GM23338 (cell line): ENCODE data around the gene ZNF611. TPM values are rescaled to one million over a fixed set of nuclear protein-coding genes. Genes with fewer than 3 reads are reported as not detected.
A peak's percentile ranks its signal among the peaks of the same experiment; 100 is the strongest.
"Not testable (repeated sequence)": the region's sequence is repeated elsewhere in the genome, so short reads cannot be mapped to it uniquely, and the experiment has no call there.

Experiments
- ATAC-seq: fragments of 200-7000 bp; cut with Tn5 transposase; 3 replicates; pipeline ENCODE4 v1.9.1; 2020
- DNase-seq: peaks from one replicate; pipeline ENCODE4 v3.0.0-alpha.2; 2015; ENCODE audit warnings: low spot score
- H2AFZ ChIP-seq: fragments of 200-600 bp; sonication (generic); 2 replicates; pipeline ENCODE4 v1.8.0; 2016; ENCODE audit warnings: antibody characterized with exemption, mild to moderate bottlenecking, moderate library complexity
- H3F3A ChIP-seq: fragments of 200-600 bp; sonication (generic); replicated peaks from 2 replicates; pipeline ENCODE4 v1.8.0; 2017; ENCODE audit warnings: antibody characterized with exemption, mixed run types, low read depth
- H3K27ac ChIP-seq: fragments of 200-600 bp; sonication (generic); 2 replicates; pipeline ENCODE4 v1.6.1; 2016; ENCODE audit warnings: low read depth
- H3K27me3 ChIP-seq: fragments of 200-600 bp; sonication (generic); 2 replicates; pipeline ENCODE4 v1.8.0; 2016; ENCODE audit warnings: mild to moderate bottlenecking, mixed run types, moderate library complexity; ENCODE audit not compliant: insufficient read depth
- H3K36me3 ChIP-seq: fragments of 200-600 bp; sonication (generic); 2 replicates; pipeline ENCODE4 v1.8.0; 2016; ENCODE audit warnings: mild to moderate bottlenecking; ENCODE audit not compliant: insufficient read depth
- H3K4me1 ChIP-seq: fragments of 200-600 bp; sonication (generic); 2 replicates; pipeline ENCODE4 v1.8.0; 2016; ENCODE audit warnings: mild to moderate bottlenecking, moderate library complexity; ENCODE audit not compliant: insufficient read depth
- H3K4me2 ChIP-seq: fragments of 200-600 bp; sonication (generic); 2 replicates; pipeline ENCODE4 v1.7.1; 2017; ENCODE audit warnings: mixed run types
- H3K4me3 ChIP-seq: fragments of 200-600 bp; sonication (generic); 2 replicates; pipeline ENCODE4 v1.6.1; 2016; ENCODE audit warnings: mixed run types
- H3K79me2 ChIP-seq: fragments of 200-600 bp; sonication (generic); replicated peaks from 2 replicates; pipeline ENCODE4 v1.8.0; 2017; ENCODE audit warnings: mild to moderate bottlenecking; ENCODE audit not compliant: insufficient read depth
- H3K9me2 ChIP-seq: fragments of 200-600 bp; sonication (generic); 2 replicates; pipeline ENCODE4 v1.8.0; 2017; ENCODE audit not compliant: insufficient read depth
- H4K20me1 ChIP-seq: fragments of 200-600 bp; sonication (generic); replicated peaks from 2 replicates; pipeline ENCODE4 v1.8.0; 2017; ENCODE audit warnings: mild to moderate bottlenecking; ENCODE audit not compliant: insufficient read depth
- H3K27ac Mint-ChIP-seq: 2 replicates; pipeline ENCODE4 v1.8.0; 2020; ENCODE audit warnings: inconsistent platforms, mild to moderate bottlenecking, moderate library complexity, mixed read lengths
- H3K27me3 Mint-ChIP-seq: 3 replicates; pipeline ENCODE4 v1.8.0; 2022; ENCODE audit warnings: low read depth, mild to moderate bottlenecking, moderate library complexity, mixed read lengths, inconsistent platforms; ENCODE audit not compliant: insufficient read depth, poor library complexity
- H3K36me3 Mint-ChIP-seq: 3 replicates; pipeline ENCODE4 v1.8.0; 2021; ENCODE audit warnings: low read depth, mild to moderate bottlenecking, inconsistent platforms, moderate library complexity, mixed read lengths
- H3K4me1 Mint-ChIP-seq: 3 replicates; pipeline ENCODE4 v1.8.0; 2020; ENCODE audit warnings: mild to moderate bottlenecking, inconsistent platforms, mixed read lengths
- H3K4me3 Mint-ChIP-seq: 3 replicates; pipeline ENCODE4 v1.8.0; 2021; ENCODE audit warnings: moderate library complexity, mild to moderate bottlenecking, inconsistent platforms, mixed read lengths
- H3K9me3 Mint-ChIP-seq: 3 replicates; pipeline ENCODE4 v1.8.0; 2020; ENCODE audit warnings: moderate library complexity, mild to moderate bottlenecking, inconsistent platforms, mixed read lengths
- CREB1 ChIP-seq: fragments of 250-450 bp; sonication (Bioruptor Pico); IDR thresholded peaks from 2 replicates; pipeline ENCODE4 v1.5.0; 2020; ENCODE audit warnings: low read depth, mild to moderate bottlenecking, moderate library complexity
- POLR2AphosphoS5 ChIP-seq: IDR thresholded peaks from 2 replicates; pipeline ENCODE4 v1.6.1; 2016; ENCODE audit warnings: antibody characterized with exemption, low read depth
- ZNF114 ChIP-seq: fragments of 250-450 bp; sonication (Bioruptor Pico); IDR thresholded peaks from 2 replicates; pipeline ENCODE4 v1.5.0; 2020; ENCODE audit warnings: mild to moderate bottlenecking, moderate library complexity
- polyA plus RNA-seq: library from polyadenylated mRNA; unstranded; fragments of >200 nt; fragmentation: Nextera tagmentation; extraction: Ambion mirVana; gene quantifications from 2 replicates; pipeline ENCODE4 v1.2.1, GENCODE V29; 2016
- total RNA-seq: library from RNA; depleted of rRNA; stranded (reverse); fragments of >200 nt; shearing (Covaris generic); gene quantifications from 2 replicates; pipeline ENCODE4 v1.2.3, GENCODE V29; 2014
- TF ChIP-seq, protein P1 (sequence below), 2 experiments: fragments of 200-600 bp in 1 of 2; sonication (generic) in 1 of 2; conservative IDR thresholded peaks; 2 replicates each; pipeline versions ENCODE4 v1.5.1 to v1.6.1; 2016 to 2017; ENCODE audit warnings: antibody characterized with exemption in 2 of 2, low read depth in 2 of 2, mild to moderate bottlenecking in 2 of 2, moderate library complexity in 1 of 2
- TF ChIP-seq, protein P2 (sequence below): fragments of 250-450 bp; sonication (Bioruptor Pico); IDR thresholded peaks from 2 replicates; pipeline ENCODE4 v1.5.0; 2020; ENCODE audit warnings: mild to moderate bottlenecking, moderate library complexity

Gene ZNF611
- total and polyA plus RNA-seq, 2 experiments from 2014 or later = 5.3 to 16.4 TPM

DNA sequence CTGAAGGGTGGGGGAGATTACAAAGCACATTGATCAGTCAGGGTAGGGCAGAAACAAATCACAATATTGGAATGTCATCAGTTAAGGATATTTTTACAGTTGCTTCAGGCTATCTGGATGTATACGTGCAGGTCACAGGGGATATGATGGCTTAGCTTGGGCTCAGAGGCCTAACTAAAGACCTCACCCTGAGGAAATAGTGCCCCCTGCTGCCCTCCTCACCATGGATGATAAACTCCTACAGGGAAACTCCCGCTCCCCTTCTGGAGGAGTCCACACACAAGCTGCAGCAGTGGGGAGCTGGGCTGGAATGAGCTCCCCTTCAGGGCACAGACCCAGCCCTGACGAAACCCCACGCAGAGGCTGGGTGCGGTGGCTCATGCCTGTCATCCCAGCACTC is 35.3 kb downstream of the ZNF611 start:
- not testable (repeated sequence) for H3F3A ChIP-seq, H3K27me3 ChIP-seq, H3K27ac Mint-ChIP-seq, H3K4me2 ChIP-seq, H3K9me2 ChIP-seq, H3K27ac ChIP-seq, H4K20me1 ChIP-seq, H3K4me3 Mint-ChIP-seq, H3K27me3 Mint-ChIP-seq, H3K9me3 Mint-ChIP-seq, H2AFZ ChIP-seq, H3K4me1 ChIP-seq, H3K4me1 Mint-ChIP-seq, H3K36me3 ChIP-seq, H3K4me3 ChIP-seq, H3K79me2 ChIP-seq
- H3K36me3 Mint-ChIP-seq = peaks cover 13% of the 10 kb centered on the region
- ATAC-seq (peak; percentile 87), DNase-seq (peak; percentile 55)
- TF ChIP-seq, protein P1, sequence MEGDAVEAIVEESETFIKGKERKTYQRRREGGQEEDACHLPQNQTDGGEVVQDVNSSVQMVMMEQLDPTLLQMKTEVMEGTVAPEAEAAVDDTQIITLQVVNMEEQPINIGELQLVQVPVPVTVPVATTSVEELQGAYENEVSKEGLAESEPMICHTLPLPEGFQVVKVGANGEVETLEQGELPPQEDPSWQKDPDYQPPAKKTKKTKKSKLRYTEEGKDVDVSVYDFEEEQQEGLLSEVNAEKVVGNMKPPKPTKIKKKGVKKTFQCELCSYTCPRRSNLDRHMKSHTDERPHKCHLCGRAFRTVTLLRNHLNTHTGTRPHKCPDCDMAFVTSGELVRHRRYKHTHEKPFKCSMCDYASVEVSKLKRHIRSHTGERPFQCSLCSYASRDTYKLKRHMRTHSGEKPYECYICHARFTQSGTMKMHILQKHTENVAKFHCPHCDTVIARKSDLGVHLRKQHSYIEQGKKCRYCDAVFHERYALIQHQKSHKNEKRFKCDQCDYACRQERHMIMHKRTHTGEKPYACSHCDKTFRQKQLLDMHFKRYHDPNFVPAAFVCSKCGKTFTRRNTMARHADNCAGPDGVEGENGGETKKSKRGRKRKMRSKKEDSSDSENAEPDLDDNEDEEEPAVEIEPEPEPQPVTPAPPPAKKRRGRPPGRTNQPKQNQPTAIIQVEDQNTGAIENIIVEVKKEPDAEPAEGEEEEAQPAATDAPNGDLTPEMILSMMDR (conservative IDR thresholded peaks at IDR 0.05; ENCODE audit: low read depth in 2 of 2) = peak; percentile 36 to 55; a peak in 3 of 4 replicates

DNA sequence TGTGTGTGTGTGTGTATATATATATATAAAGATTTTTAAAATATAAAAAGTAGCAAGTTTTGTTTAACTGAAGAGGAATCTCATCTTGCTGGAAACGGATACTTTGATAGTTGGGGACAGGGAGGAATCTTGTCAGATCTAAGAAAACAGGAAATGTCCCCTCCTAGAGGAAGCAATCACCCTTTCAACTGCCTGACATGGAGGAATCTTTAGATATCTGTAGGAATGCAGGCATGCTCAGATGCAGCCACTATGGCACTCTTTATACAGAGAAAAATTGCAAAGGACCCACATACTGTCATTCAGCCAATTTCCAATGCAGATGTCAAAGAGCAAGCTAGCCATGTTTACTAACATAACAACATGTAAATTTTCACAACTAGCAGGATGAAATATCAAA is 38.8 kb downstream of the ZNF611 start:
- Mint-ChIP-seq H3K27me3 (peaks cover 14% of the 10 kb centered on the region), H3K27ac (no peak overlapping the region)

DNA sequence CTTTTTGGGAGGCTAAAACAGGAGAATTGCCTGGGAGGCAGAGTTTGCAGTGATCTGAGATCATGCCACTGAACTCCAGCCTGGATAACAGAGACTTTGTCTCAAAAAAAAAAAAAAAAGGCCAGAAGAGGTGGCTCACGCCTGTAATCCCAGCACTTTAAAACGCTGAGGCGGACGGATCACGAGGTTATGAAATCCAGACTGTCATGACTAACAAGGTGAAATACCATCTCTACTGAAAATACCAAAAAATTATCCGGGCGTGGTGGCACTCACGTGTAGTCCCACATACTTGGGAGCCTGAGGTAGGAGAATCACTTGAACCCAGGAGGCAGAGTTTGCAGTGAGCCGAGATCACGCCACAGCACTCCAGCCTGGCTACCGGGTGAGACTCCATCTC is 39.9 kb downstream of the ZNF611 start:
- Mint-ChIP-seq H3K27me3 (peaks cover 18% of the 10 kb centered on the region), H3K4me3 (no peak overlapping the region), H3K4me1 (peaks cover 13% of the 10 kb centered on the region), H3K9me3 (peaks cover 4% of the 10 kb centered on the region; the same call in 2 of the 3 replicates), H3K36me3 (no peaks in the 10 kb centered on the region), H3K27ac (no peak overlapping the region)
- no peaks in the 10 kb centered on the region for H3K9me2 ChIP-seq
- ATAC-seq = no peak
- peaks cover 20% of the 10 kb centered on the region for H3K27me3 ChIP-seq
- no peak overlapping the region for H3K4me2 ChIP-seq
- H3K36me3 ChIP-seq = no peaks in the 10 kb centered on the region
- H3K4me3 ChIP-seq = no peak overlapping the region
- no peak overlapping the region for H2AFZ ChIP-seq
- H3K27ac ChIP-seq = no peak overlapping the region
- H3K79me2 ChIP-seq = no peaks in the 10 kb centered on the region
- no peak for DNase-seq
- peaks cover 5% of the 10 kb centered on the region; the same call in 1 of the 2 replicates for H3K4me1 ChIP-seq
- no peaks in the 10 kb centered on the region for H4K20me1 ChIP-seq
- 0 out of 2 replicates have a peak, but pooled peaks cover 5% of the 10 kb centered on the region for H3F3A ChIP-seq
- TF ChIP-seq POLR2AphosphoS5 = no peak
- TF ChIP-seq, protein P2, sequence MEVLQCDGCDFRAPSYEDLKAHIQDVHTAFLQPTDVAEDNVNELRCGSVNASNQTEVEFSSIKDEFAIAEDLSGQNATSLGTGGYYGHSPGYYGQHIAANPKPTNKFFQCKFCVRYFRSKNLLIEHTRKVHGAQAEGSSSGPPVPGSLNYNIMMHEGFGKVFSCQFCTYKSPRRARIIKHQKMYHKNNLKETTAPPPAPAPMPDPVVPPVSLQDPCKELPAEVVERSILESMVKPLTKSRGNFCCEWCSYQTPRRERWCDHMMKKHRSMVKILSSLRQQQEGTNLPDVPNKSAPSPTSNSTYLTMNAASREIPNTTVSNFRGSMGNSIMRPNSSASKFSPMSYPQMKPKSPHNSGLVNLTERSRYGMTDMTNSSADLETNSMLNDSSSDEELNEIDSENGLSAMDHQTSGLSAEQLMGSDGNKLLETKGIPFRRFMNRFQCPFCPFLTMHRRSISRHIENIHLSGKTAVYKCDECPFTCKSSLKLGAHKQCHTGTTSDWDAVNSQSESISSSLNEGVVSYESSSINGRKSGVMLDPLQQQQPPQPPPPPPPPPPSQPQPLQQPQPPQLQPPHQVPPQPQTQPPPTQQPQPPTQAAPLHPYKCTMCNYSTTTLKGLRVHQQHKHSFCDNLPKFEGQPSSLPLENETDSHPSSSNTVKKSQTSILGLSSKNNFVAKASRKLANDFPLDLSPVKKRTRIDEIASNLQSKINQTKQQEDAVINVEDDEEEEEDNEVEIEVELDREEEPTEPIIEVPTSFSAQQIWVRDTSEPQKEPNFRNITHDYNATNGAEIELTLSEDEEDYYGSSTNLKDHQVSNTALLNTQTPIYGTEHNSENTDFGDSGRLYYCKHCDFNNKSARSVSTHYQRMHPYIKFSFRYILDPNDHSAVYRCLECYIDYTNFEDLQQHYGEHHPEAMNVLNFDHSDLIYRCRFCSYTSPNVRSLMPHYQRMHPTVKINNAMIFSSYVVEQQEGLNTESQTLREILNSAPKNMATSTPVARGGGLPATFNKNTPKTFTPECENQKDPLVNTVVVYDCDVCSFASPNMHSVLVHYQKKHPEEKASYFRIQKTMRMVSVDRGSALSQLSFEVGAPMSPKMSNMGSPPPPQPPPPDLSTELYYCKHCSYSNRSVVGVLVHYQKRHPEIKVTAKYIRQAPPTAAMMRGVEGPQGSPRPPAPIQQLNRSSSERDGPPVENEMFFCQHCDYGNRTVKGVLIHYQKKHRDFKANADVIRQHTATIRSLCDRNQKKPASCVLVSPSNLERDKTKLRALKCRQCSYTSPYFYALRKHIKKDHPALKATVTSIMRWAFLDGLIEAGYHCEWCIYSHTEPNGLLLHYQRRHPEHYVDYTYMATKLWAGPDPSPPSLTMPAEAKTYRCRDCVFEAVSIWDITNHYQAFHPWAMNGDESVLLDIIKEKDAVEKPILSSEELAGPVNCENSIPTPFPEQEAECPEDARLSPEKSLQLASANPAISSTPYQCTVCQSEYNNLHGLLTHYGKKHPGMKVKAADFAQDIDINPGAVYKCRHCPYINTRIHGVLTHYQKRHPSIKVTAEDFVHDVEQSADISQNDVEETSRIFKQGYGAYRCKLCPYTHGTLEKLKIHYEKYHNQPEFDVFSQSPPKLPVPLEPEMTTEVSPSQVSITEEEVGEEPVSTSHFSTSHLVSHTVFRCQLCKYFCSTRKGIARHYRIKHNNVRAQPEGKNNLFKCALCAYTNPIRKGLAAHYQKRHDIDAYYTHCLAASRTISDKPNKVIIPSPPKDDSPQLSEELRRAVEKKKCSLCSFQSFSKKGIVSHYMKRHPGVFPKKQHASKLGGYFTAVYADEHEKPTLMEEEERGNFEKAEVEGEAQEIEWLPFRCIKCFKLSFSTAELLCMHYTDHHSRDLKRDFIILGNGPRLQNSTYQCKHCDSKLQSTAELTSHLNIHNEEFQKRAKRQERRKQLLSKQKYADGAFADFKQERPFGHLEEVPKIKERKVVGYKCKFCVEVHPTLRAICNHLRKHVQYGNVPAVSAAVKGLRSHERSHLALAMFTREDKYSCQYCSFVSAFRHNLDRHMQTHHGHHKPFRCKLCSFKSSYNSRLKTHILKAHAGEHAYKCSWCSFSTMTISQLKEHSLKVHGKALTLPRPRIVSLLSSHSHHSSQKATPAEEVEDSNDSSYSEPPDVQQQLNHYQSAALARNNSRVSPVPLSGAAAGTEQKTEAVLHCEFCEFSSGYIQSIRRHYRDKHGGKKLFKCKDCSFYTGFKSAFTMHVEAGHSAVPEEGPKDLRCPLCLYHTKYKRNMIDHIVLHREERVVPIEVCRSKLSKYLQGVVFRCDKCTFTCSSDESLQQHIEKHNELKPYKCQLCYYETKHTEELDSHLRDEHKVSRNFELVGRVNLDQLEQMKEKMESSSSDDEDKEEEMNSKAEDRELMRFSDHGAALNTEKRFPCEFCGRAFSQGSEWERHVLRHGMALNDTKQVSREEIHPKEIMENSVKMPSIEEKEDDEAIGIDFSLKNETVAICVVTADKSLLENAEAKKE (CRISPR knock-in tag) = no peak

More for the DNA sequence above, 38.8 kb downstream of the ZNF611 start:
- Histone ChIP-seq H3K4me3 (no peak overlapping the region), H3K9me2 (no peaks in the 10 kb centered on the region), H4K20me1 (no peaks in the 10 kb centered on the region), H3K4me1 (peaks cover 5% of the 10 kb centered on the region; the same call in 1 of the 2 replicates), H2AFZ (no peak overlapping the region), H3K4me2 (0 out of 2 replicates have a peak overlapping the region, but pooled peaks have one; percentile 49), H3K27ac (no peak overlapping the region), H3K27me3 (peaks cover 18% of the 10 kb centered on the region), H3K36me3 (no peaks in the 10 kb centered on the region), H3K79me2 (no peaks in the 10 kb centered on the region), H3F3A (0 out of 2 replicates have a peak, but pooled peaks cover 1% of the 10 kb centered on the region)
- Mint-ChIP-seq H3K9me3 (peaks cover 4% of the 10 kb centered on the region; the same call in 2 of the 3 replicates), H3K4me1 (peaks cover 8% of the 10 kb centered on the region), H3K4me3 (no peak overlapping the region), H3K36me3 (no peaks in the 10 kb centered on the region)
- no peak for TF ChIP-seq CREB1 (CRISPR knock-in tag)
- no peak for TF ChIP-seq ZNF114
- TF ChIP-seq, protein P1 (conservative IDR thresholded peaks at IDR 0.05; ENCODE audit: low read depth in 2 of 2) = peak; percentile 12 to 32; a peak in 2 of 4 replicates
- DNase-seq = peak; percentile 51
- no peak for ATAC-seq
